HFFc6 (cell line): Measurements from ENCODE around the gene ITGB7. TPM values are rescaled to one million over a fixed set of nuclear protein-coding genes. Genes with fewer than 3 reads are reported as not detected.

Source experiments
- DNase-seq: peaks from one replicate; pipeline ENCODE4 v3.0.0-alpha.2; 2018
- H3K27ac Mint-ChIP-seq: 2 replicates; pipeline ENCODE4 v1.8.0; 2020; ENCODE audit warnings: mild to moderate bottlenecking, mixed read lengths
- H3K27me3 Mint-ChIP-seq: 2 replicates; pipeline ENCODE4 v1.8.0; 2021; ENCODE audit warnings: mild to moderate bottlenecking, moderate library complexity, mixed read lengths; ENCODE audit not compliant: insufficient read depth
- H3K36me3 Mint-ChIP-seq: 2 replicates; pipeline ENCODE4 v1.8.0; 2021; ENCODE audit warnings: low read depth, mixed read lengths
- H3K4me1 Mint-ChIP-seq: 2 replicates; pipeline ENCODE4 v1.8.0; 2020; ENCODE audit warnings: low read depth, mixed read lengths
- H3K4me3 Mint-ChIP-seq: 2 replicates; pipeline ENCODE4 v1.8.0; 2020; ENCODE audit warnings: mild to moderate bottlenecking, moderate library complexity, mixed read lengths
- H3K9me3 Mint-ChIP-seq: 2 replicates; pipeline ENCODE4 v1.8.0; 2020; ENCODE audit warnings: mild to moderate bottlenecking, mixed read lengths
- CTCF ChIP-seq: fragments of 200-600 bp; sonication (generic); IDR thresholded peaks from 2 replicates; pipeline ENCODE4 v1.5.0; 2021; ENCODE audit warnings: antibody characterized with exemption, mild to moderate bottlenecking
- total RNA-seq, 6 experiments: library from RNA; stranded (reverse); fragmentation: NEBNext Ultra II Directional; extraction: Animal tissue kit (Norgen Biotek cat#: 25700); gene quantifications; 2 replicates in 1 of 6; 3 replicates in 5 of 6; pipeline ENCODE4 v1.2.3, GENCODE V29; 2021

ITGB7 gene
- total RNA-seq, 6 experiments from 2014 or later: 0.35 to 1.5 (median 0.93) TPM

- Mint-ChIP-seq H3K4me3 (no peak overlapping the region), H3K36me3 (peaks cover 8% of the 10 kb centered on the region; the same call in 1 of the 2 replicates), H3K27ac (no peak overlapping the region), H3K9me3 (no peaks in the 10 kb centered on the region), H3K4me1 (peaks cover 20% of the 10 kb centered on the region), H3K27me3 (peaks cover 6% of the 10 kb centered on the region)
- DNase-seq: no peak
- TF ChIP-seq CTCF: no peak
These were observed 15.0 kb downstream of the ITGB7 start for GRCh38 chr12:53191885-53192530.

GRCh38 chr12:53191096-53191884, 15.8 kb downstream of the ITGB7 start:
- Mint-ChIP-seq H3K4me3 (no peak overlapping the region), H3K36me3 (peaks cover 14% of the 10 kb centered on the region; the same call in 1 of the 2 replicates), H3K27ac (no peak overlapping the region), H3K27me3 (peaks cover 6% of the 10 kb centered on the region), H3K9me3 (no peaks in the 10 kb centered on the region), H3K4me1 (peaks cover 16% of the 10 kb centered on the region)
- no peak for TF ChIP-seq CTCF
- DNase-seq: no peak

- H3K36me3 Mint-ChIP-seq: peaks cover 23% of the 10 kb centered on the region
- peak overlapping the region; percentile 62 for H3K27ac Mint-ChIP-seq
- peak; percentile 37 for DNase-seq
- peak; percentile 90 for TF ChIP-seq CTCF
- no peak overlapping the region for H3K4me3 Mint-ChIP-seq
- H3K27me3 Mint-ChIP-seq: peaks cover 6% of the 10 kb centered on the region
- H3K9me3 Mint-ChIP-seq: no peaks in the 10 kb centered on the region
- H3K4me1 Mint-ChIP-seq: peaks cover 18% of the 10 kb centered on the region
These were observed 16.8 kb downstream of the ITGB7 start for GRCh38 chr12:53190108-53190729.

- H3K4me1 Mint-ChIP-seq: peaks cover 31% of the 10 kb centered on the region
- no peak for DNase-seq
- no peak for TF ChIP-seq CTCF
- H3K4me3 Mint-ChIP-seq: no peak overlapping the region
- H3K9me3 Mint-ChIP-seq: no peaks in the 10 kb centered on the region
- no peak overlapping the region for H3K27ac Mint-ChIP-seq
- peaks cover 36% of the 10 kb centered on the region for H3K36me3 Mint-ChIP-seq
- 0 out of 2 replicates have a peak, but pooled peaks cover 2% of the 10 kb centered on the region for H3K27me3 Mint-ChIP-seq
These were observed 19.7 kb downstream of the ITGB7 start for GRCh38 chr12:53187145-53187899.

GRCh38 chr12:53186745-53187144, 20.3 kb downstream of the ITGB7 start:
- H3K27me3 Mint-ChIP-seq: no peaks in the 10 kb centered on the region
- no peak overlapping the region for H3K27ac Mint-ChIP-seq
- no peak overlapping the region for H3K4me3 Mint-ChIP-seq
- no peaks in the 10 kb centered on the region for H3K9me3 Mint-ChIP-seq
- peaks cover 37% of the 10 kb centered on the region for H3K4me1 Mint-ChIP-seq
- TF ChIP-seq CTCF: no peak
- no peak for DNase-seq
- peaks cover 42% of the 10 kb centered on the region for H3K36me3 Mint-ChIP-seq
